GM12878 (cell line): ENCODE measurements around the gene COQ2. TPM values are rescaled to one million over a fixed set of nuclear protein-coding genes. Genes with fewer than 3 reads are reported as not detected.
A peak's percentile ranks its signal among the peaks of the same experiment; 100 is the strongest.

Experiments
- BHLHE40 ChIP-seq, 2 experiments: fragments of 450-650 bp in 1 of 2; IDR thresholded peaks; 2 replicates each; pipeline ENCODE4 v1.6.1; 2011 to 2017; ENCODE audit warnings: low read depth in 2 of 2, borderline replicate concordance in 1 of 2, improper control_type of control experiment in 1 of 2, low read length in 1 of 2, mild to moderate bottlenecking in 1 of 2
- CTCF ChIP-seq, 3 experiments: IDR thresholded peaks in 2 of 3; conservative IDR thresholded peaks in 1 of 3; 2 replicates each; pipeline ENCODE4 v1.5.1; 2011; ENCODE audit warnings: low read depth in 3 of 3, low read length in 3 of 3, mild to moderate bottlenecking in 3 of 3, control low read depth in 2 of 3, moderate library complexity in 2 of 3, inconsistent platforms in 1 of 3, mixed read lengths in 1 of 3; ENCODE audit not compliant: control insufficient read depth in 2 of 3, insufficient read depth in 1 of 3; ENCODE audit errors: extremely low read depth in 1 of 3
- FOS ChIP-seq: IDR thresholded peaks from 3 replicates; pipeline ENCODE4 v1.6.1; 2011; ENCODE audit warnings: borderline replicate concordance; ENCODE audit not compliant: insufficient read length; ENCODE audit errors: extremely low read depth
- MXI1 ChIP-seq: fragments of 150-350 bp; IDR thresholded peaks from 2 replicates; pipeline ENCODE4 v1.6.1; 2011; ENCODE audit warnings: low read depth, mild to moderate bottlenecking, inconsistent platforms, low read length, improper control_type of control experiment
- POLR2AphosphoS5 ChIP-seq: IDR thresholded peaks from 2 replicates; pipeline ENCODE4 v1.6.1; 2011; ENCODE audit warnings: mild to moderate bottlenecking, low read length, inconsistent platforms
- RCOR1 ChIP-seq: conservative IDR thresholded peaks from 2 replicates; pipeline ENCODE4 v1.6.1; 2012; ENCODE audit warnings: low read depth, low read length, improper control_type of control experiment
- USF2 ChIP-seq: IDR thresholded peaks from 2 replicates; pipeline ENCODE4 v1.6.1; 2011; ENCODE audit warnings: low read depth, low read length, improper control_type of control experiment, borderline replicate concordance
- polyA plus RNA-seq, 11 experiments: library from polyadenylated mRNA; depleted of rRNA in 4 of 11; unstranded in 6 of 11; stranded (reverse) in 5 of 11; fragments of >200 nt; fragmentation: Nextera tagmentation in 4 of 11; fragmentation: Illumina TruSeq in 1 of 11; extraction: Ambion mirVana in 4 of 11; extraction: Trizol in 1 of 11; gene quantifications; 1 replicate in 1 of 11; 2 replicates in 10 of 11; pipeline versions ENCODE4 v1.2.1 to v1.2.3, GENCODE V29; 2011 to 2016; ENCODE audit warnings: inconsistent platforms in 2 of 11, missing spikeins in 2 of 11, low read depth in 1 of 11
- total RNA-seq, 4 experiments: library from RNA; depleted of rRNA in 3 of 4; stranded (reverse); fragments of >200 nt in 3 of 4; fragmentation: Illumina TruSeq in 1 of 4; extraction: Trizol in 1 of 4; gene quantifications; 2 replicates each; pipeline versions ENCODE4 v1.2.1 to v1.2.3, GENCODE V29; 2013 to 2021
- TF ChIP-seq, protein P1 (sequence below): IDR thresholded peaks from 2 replicates; pipeline ENCODE4 v1.6.1; 2012; ENCODE audit warnings: improper control_type of control experiment, low read depth, low read length; ENCODE audit not compliant: insufficient replicate concordance
- TF ChIP-seq, protein P2 (sequence below): IDR thresholded peaks from 2 replicates; pipeline ENCODE4 v1.6.1; 2012; ENCODE audit warnings: low read depth, low read length, improper control_type of control experiment
- TF ChIP-seq, protein P3 (sequence below): fragments of 450-650 bp; IDR thresholded peaks from 2 replicates; pipeline ENCODE4 v1.6.1; 2016; ENCODE audit warnings: mild to moderate bottlenecking, moderate library complexity, borderline replicate concordance
- TF ChIP-seq, protein P4 (sequence below): fragments of 450-650 bp; IDR thresholded peaks from 2 replicates; pipeline ENCODE4 v1.6.1; 2017; ENCODE audit warnings: mild to moderate bottlenecking

COQ2 gene
- total and polyA plus RNA-seq, 10 of the 15 experiments (the other 5 are each of a cell fraction or from before 2014, with no cell fraction given), result 5.0 to 46.7 (median 19.1) TPM

DNA sequence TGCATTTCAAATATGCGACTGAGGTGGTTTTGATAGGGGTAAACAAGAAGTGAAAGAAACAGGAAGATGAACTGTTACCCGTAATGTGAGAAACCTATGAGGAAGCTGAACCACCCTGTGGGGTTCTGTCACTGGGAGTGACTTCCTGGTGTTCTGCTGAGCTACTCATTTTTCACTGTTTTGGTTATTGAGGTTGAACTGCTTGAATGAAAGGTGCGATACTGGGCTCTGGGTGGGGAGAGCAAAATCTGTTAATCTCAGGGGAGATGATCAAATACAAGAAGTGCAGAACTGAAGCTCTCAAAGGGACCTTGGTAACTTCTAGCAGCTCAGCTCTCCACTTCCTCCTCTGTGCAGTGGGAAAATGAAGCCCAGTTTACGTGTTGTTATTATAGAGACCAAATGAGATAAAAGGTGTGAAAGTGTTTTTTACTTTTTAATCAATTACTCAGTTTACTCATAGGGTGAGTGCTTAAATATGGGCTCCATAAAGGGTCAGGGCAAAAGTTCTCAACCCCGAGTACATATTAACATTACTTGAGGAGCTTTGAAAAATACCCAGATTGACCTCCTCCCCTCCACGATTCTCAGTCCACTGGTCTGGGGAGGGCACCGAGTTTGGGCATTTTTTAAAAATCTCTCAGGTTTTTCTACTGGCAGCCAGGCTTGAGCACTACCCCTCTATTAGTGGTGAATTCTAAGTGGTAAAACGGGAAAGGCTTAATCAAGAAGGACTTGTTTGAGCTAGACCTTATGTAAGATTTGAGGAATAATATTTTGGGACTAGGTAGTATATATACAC is 66.7 kb downstream of the COQ2 start (continued):
- TF ChIP-seq MXI1 (no peak), CTCF (IDR thresholded peaks at IDR 0.05 in 2 of 3, conservative IDR thresholded peaks at IDR 0.05 in 1 of 3; ENCODE audit: control insufficient read depth in 2 of 3, extremely low read depth in 1 of 3, insufficient read depth in 1 of 3, low read depth in 3 of 3, low read length in 3 of 3) (no peak), USF2 (no peak), RCOR1 (no peak), BHLHE40 (IDR thresholded peaks at IDR 0.05; ENCODE audit: borderline replicate concordance in 1 of 2, low read depth in 2 of 2, low read length in 1 of 2) (peak; percentile 74 to 81), POLR2AphosphoS5 (peak; percentile 70), FOS (no peak)
- TF ChIP-seq, protein P1, sequence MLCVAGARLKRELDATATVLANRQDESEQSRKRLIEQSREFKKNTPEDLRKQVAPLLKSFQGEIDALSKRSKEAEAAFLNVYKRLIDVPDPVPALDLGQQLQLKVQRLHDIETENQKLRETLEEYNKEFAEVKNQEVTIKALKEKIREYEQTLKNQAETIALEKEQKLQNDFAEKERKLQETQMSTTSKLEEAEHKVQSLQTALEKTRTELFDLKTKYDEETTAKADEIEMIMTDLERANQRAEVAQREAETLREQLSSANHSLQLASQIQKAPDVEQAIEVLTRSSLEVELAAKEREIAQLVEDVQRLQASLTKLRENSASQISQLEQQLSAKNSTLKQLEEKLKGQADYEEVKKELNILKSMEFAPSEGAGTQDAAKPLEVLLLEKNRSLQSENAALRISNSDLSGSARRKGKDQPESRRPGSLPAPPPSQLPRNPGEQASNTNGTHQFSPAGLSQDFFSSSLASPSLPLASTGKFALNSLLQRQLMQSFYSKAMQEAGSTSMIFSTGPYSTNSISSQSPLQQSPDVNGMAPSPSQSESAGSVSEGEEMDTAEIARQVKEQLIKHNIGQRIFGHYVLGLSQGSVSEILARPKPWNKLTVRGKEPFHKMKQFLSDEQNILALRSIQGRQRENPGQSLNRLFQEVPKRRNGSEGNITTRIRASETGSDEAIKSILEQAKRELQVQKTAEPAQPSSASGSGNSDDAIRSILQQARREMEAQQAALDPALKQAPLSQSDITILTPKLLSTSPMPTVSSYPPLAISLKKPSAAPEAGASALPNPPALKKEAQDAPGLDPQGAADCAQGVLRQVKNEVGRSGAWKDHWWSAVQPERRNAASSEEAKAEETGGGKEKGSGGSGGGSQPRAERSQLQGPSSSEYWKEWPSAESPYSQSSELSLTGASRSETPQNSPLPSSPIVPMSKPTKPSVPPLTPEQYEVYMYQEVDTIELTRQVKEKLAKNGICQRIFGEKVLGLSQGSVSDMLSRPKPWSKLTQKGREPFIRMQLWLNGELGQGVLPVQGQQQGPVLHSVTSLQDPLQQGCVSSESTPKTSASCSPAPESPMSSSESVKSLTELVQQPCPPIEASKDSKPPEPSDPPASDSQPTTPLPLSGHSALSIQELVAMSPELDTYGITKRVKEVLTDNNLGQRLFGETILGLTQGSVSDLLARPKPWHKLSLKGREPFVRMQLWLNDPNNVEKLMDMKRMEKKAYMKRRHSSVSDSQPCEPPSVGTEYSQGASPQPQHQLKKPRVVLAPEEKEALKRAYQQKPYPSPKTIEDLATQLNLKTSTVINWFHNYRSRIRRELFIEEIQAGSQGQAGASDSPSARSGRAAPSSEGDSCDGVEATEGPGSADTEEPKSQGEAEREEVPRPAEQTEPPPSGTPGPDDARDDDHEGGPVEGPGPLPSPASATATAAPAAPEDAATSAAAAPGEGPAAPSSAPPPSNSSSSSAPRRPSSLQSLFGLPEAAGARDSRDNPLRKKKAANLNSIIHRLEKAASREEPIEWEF, result peak; percentile 84
- TF ChIP-seq, protein P2, sequence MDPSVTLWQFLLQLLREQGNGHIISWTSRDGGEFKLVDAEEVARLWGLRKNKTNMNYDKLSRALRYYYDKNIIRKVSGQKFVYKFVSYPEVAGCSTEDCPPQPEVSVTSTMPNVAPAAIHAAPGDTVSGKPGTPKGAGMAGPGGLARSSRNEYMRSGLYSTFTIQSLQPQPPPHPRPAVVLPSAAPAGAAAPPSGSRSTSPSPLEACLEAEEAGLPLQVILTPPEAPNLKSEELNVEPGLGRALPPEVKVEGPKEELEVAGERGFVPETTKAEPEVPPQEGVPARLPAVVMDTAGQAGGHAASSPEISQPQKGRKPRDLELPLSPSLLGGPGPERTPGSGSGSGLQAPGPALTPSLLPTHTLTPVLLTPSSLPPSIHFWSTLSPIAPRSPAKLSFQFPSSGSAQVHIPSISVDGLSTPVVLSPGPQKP, result no peak
- TF ChIP-seq, protein P3, sequence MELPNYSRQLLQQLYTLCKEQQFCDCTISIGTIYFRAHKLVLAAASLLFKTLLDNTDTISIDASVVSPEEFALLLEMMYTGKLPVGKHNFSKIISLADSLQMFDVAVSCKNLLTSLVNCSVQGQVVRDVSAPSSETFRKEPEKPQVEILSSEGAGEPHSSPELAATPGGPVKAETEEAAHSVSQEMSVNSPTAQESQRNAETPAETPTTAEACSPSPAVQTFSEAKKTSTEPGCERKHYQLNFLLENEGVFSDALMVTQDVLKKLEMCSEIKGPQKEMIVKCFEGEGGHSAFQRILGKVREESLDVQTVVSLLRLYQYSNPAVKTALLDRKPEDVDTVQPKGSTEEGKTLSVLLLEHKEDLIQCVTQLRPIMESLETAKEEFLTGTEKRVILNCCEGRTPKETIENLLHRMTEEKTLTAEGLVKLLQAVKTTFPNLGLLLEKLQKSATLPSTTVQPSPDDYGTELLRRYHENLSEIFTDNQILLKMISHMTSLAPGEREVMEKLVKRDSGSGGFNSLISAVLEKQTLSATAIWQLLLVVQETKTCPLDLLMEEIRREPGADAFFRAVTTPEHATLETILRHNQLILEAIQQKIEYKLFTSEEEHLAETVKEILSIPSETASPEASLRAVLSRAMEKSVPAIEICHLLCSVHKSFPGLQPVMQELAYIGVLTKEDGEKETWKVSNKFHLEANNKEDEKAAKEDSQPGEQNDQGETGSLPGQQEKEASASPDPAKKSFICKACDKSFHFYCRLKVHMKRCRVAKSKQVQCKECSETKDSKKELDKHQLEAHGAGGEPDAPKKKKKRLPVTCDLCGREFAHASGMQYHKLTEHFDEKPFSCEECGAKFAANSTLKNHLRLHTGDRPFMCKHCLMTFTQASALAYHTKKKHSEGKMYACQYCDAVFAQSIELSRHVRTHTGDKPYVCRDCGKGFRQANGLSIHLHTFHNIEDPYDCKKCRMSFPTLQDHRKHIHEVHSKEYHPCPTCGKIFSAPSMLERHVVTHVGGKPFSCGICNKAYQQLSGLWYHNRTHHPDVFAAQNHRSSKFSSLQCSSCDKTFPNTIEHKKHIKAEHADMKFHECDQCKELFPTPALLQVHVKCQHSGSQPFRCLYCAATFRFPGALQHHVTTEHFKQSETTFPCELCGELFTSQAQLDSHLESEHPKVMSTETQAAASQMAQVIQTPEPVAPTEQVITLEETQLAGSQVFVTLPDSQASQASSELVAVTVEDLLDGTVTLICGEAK, result no peak; the same call in 1 of the 2 replicates
- TF ChIP-seq, protein P4, sequence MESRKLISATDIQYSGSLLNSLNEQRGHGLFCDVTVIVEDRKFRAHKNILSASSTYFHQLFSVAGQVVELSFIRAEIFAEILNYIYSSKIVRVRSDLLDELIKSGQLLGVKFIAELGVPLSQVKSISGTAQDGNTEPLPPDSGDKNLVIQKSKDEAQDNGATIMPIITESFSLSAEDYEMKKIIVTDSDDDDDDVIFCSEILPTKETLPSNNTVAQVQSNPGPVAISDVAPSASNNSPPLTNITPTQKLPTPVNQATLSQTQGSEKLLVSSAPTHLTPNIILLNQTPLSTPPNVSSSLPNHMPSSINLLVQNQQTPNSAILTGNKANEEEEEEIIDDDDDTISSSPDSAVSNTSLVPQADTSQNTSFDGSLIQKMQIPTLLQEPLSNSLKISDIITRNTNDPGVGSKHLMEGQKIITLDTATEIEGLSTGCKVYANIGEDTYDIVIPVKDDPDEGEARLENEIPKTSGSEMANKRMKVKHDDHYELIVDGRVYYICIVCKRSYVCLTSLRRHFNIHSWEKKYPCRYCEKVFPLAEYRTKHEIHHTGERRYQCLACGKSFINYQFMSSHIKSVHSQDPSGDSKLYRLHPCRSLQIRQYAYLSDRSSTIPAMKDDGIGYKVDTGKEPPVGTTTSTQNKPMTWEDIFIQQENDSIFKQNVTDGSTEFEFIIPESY, result 0 out of 2 replicates have a peak, but pooled peaks have one; percentile 11
